IMR-90 (cell line): Measurements from ENCODE around the gene STAC2. TPM values are rescaled to one million over a fixed set of nuclear protein-coding genes. Genes with fewer than 3 reads are reported as not detected.

ENCODE experiments used
- ATAC-seq: fragments of 200-7000 bp; cut with Tn5 transposase; 2 replicates; pipeline ENCODE4 v1.9.1; 2020; ENCODE audit warnings: low read depth, mild to moderate bottlenecking, moderate library complexity
- BruUV-seq: library from RNA; stranded (reverse); fragments of 400-500 nt; replicated peaks from 2 replicates; lab custom pipeline; 2021; lab: Mats Ljungman, UMichigan
- CTCF ChIA-PET: fragments of 300-600 bp; formaldehyde crosslinking; extraction: SDS; loops from one replicate; lab custom pipeline; 2021; ENCODE audit warnings: antibody characterized with exemption; lab: Yijun Ruan, JAX
- POLR2A ChIA-PET: fragments of 300-600 bp; sonication (Branson Sonifier 250); formaldehyde crosslinking; loops from one replicate; lab custom pipeline; 2022; ENCODE audit warnings: antibody characterized with exemption; ENCODE audit not compliant: unreplicated experiment; lab: Charles Lee
- DNase-seq: peaks from one replicate; pipeline ENCODE4 v3.0.0; 2013
- H2AFZ ChIP-seq: replicated peaks from 2 replicates; pipeline ENCODE3; 2013; ENCODE audit warnings: low read length, mild to moderate bottlenecking; ENCODE audit not compliant: poor library complexity
- H2AK5ac ChIP-seq: 2 replicates; pipeline ENCODE4 v1.6.1; 2013; ENCODE audit warnings: low read depth, low read length, inconsistent platforms
- H2AK9ac ChIP-seq: replicated peaks from 2 replicates; pipeline ENCODE3; 2013; ENCODE audit warnings: mild to moderate bottlenecking, low read depth, low read length, moderate library complexity; ENCODE audit not compliant: poor library complexity
- H2BK120ac ChIP-seq: 2 replicates; pipeline ENCODE4 v1.6.1; 2013; ENCODE audit warnings: low read depth, low read length, inconsistent platforms
- H2BK15ac ChIP-seq: 3 replicates; pipeline ENCODE4 v1.6.1; 2013; ENCODE audit warnings: low read depth, low read length, inconsistent platforms
- H2BK20ac ChIP-seq: 2 replicates; pipeline ENCODE4 v1.6.1; 2013; ENCODE audit warnings: low read depth, mild to moderate bottlenecking, inconsistent platforms, low read length, moderate library complexity
- H2BK5ac ChIP-seq: 2 replicates; pipeline ENCODE4 v1.6.1; 2013; ENCODE audit warnings: mild to moderate bottlenecking, low read depth, low read length, inconsistent platforms; ENCODE audit not compliant: poor library complexity, severe bottlenecking
- H3K14ac ChIP-seq: replicated peaks from 2 replicates; pipeline ENCODE4 v1.6.1; 2013; ENCODE audit warnings: low read depth, low read length, inconsistent platforms
- H3K18ac ChIP-seq: 2 replicates; pipeline ENCODE4 v1.6.1; 2013; ENCODE audit warnings: low read depth, low read length, control low read depth
- H3K23ac ChIP-seq: 2 replicates; pipeline ENCODE4 v1.6.1; 2013; ENCODE audit warnings: low read depth, low read length, inconsistent platforms
- H3K27ac ChIP-seq: 2 replicates; pipeline ENCODE4 v1.5.1; 2013; ENCODE audit warnings: mild to moderate bottlenecking, control low read depth, low read length; ENCODE audit not compliant: insufficient read depth
- H3K27me3 ChIP-seq: 2 replicates; pipeline ENCODE4 v1.6.1; 2013; ENCODE audit warnings: low read length; ENCODE audit not compliant: control insufficient read depth, insufficient read depth
- H3K36me3 ChIP-seq: 2 replicates; pipeline ENCODE4 v1.6.1; 2013; ENCODE audit warnings: low read length, mixed read lengths; ENCODE audit not compliant: control insufficient read depth, insufficient read depth
- H3K4ac ChIP-seq: 2 replicates; pipeline ENCODE4 v1.6.1; 2013; ENCODE audit warnings: low read depth, low read length, inconsistent platforms
- H3K4me1 ChIP-seq: 2 replicates; pipeline ENCODE4 v1.6.1; 2013; ENCODE audit warnings: low read length, mixed read lengths; ENCODE audit not compliant: control insufficient read depth, insufficient read depth
- H3K4me2 ChIP-seq: 2 replicates; pipeline ENCODE4 v1.6.1; 2013; ENCODE audit warnings: low read depth, mild to moderate bottlenecking, control low read depth, low read length, moderate library complexity
- H3K4me3 ChIP-seq: 2 replicates; pipeline ENCODE4 v1.5.1; 2013; ENCODE audit warnings: low read depth, mild to moderate bottlenecking, control low read depth, low read length, moderate library complexity; ENCODE audit not compliant: insufficient read depth
- H3K56ac ChIP-seq: 2 replicates; pipeline ENCODE4 v1.6.1; 2013; ENCODE audit warnings: low read length, inconsistent platforms; ENCODE audit not compliant: insufficient read depth; ENCODE audit errors: extremely low read depth
- H3K79me1 ChIP-seq, 2 experiments: 2 replicates each; pipeline ENCODE4 v1.6.1; 2013; ENCODE audit warnings: low read length in 2 of 2, inconsistent platforms in 1 of 2, low read depth in 1 of 2
- H3K9ac ChIP-seq: 2 replicates; pipeline ENCODE4 v1.6.1; 2013; ENCODE audit warnings: low read depth, low read length, control low read depth
- H3K9me1 ChIP-seq: 2 replicates; pipeline ENCODE4 v1.6.1; 2013; ENCODE audit warnings: low read length, inconsistent platforms; ENCODE audit not compliant: insufficient read depth
- H3K9me3 ChIP-seq: 2 replicates; pipeline ENCODE4 v1.6.1; 2013; ENCODE audit warnings: low read length; ENCODE audit not compliant: control insufficient read depth, insufficient read depth
- H4K20me1 ChIP-seq: 2 replicates; pipeline ENCODE4 v1.6.1; 2013; ENCODE audit warnings: low read length, inconsistent platforms; ENCODE audit not compliant: insufficient read depth
- H4K5ac ChIP-seq: 2 replicates; pipeline ENCODE4 v1.6.1; 2013; ENCODE audit warnings: mild to moderate bottlenecking, low read depth, low read length, control low read depth
- H4K8ac ChIP-seq, 2 experiments: 2 replicates each; pipeline ENCODE4 v1.6.1; 2013; ENCODE audit warnings: low read depth in 2 of 2, low read length in 2 of 2, control low read depth in 1 of 2, inconsistent platforms in 1 of 2
- H4K91ac ChIP-seq: 2 replicates; pipeline ENCODE4 v1.6.1; 2013; ENCODE audit warnings: low read depth, low read length, inconsistent platforms; ENCODE audit not compliant: insufficient read depth
- MAFK ChIP-seq: IDR thresholded peaks from 2 replicates; pipeline ENCODE4 v1.6.1; 2012; ENCODE audit warnings: low read depth, low read length, improper control_type of control experiment
- NFE2L2 ChIP-seq: fragments of 150-350 bp; IDR thresholded peaks from 2 replicates; pipeline ENCODE4 v1.6.1; 2016; ENCODE audit warnings: low read depth, mild to moderate bottlenecking, low read length
- POLR2A ChIP-seq: IDR thresholded peaks from 2 replicates; pipeline ENCODE4 v1.6.1; 2012; ENCODE audit warnings: mild to moderate bottlenecking, low read depth, low read length
- SMC3 ChIP-seq: fragments of 150-350 bp; IDR thresholded peaks from 2 replicates; pipeline ENCODE4 v1.6.1; 2016; ENCODE audit warnings: low read depth, mild to moderate bottlenecking, antibody characterized with exemption, low read length, moderate library complexity
- WGBS, 2 experiments: methylation state at CpG; one replicate each; pipeline versions ENCODE4 v1.1.5 to v1.1.7; 2013; ENCODE audit warnings: missing lambda C conversion rate in 2 of 2; ENCODE audit not compliant: insufficient read length in 1 of 2; ENCODE audit errors: extremely low coverage in 2 of 2; 5-methylcytosine and 5-hydroxymethylcytosine counted together
- dilution Hi-C: fragments of 300-500 bp; cut with HindIII; formaldehyde crosslinking; loops from one replicate; pipeline ENCODE4 v1.14.3; 2018; ENCODE audit warnings: low sequenced_read_pairs; ENCODE audit not compliant: unreplicated experiment
- in situ Hi-C: fragments of 300-500 bp; cut with MboI; formaldehyde crosslinking; loops from 3 replicates; pipeline ENCODE4 v1.14.3; 2019; ENCODE audit warnings: low sequenced_read_pairs, inconsistent platforms, mixed read lengths
- intact Hi-C: fragments of 100-400 bp; cut with micrococcal nuclease; formaldehyde crosslinking; loops from 2 replicates; pipeline ENCODE4 v1.10.0; 2022
- polyA plus RNA-seq, 3 experiments: library from polyadenylated mRNA; depleted of rRNA; stranded (reverse); fragments of >200 nt; gene quantifications; 2 replicates each; pipeline ENCODE4 v1.2.3, GENCODE V29; 2012; ENCODE audit warnings: low replicate concordance in 1 of 3
- total RNA-seq: library from RNA; depleted of rRNA; stranded (reverse); fragments of >200 nt; gene quantifications from 2 replicates; pipeline ENCODE4 v1.2.3, GENCODE V29; 2012
- TF ChIP-seq, protein P1 (sequence below): conservative IDR thresholded peaks from 2 replicates; pipeline ENCODE4 v1.5.1; 2012; ENCODE audit warnings: mild to moderate bottlenecking, low read depth, low read length, improper control_type of control experiment

Gene STAC2
- total and polyA plus RNA-seq, 2 of the 4 experiments (the other 2 are of a cell fraction) = 0.02 TPM; not detected in 1

DNA sequence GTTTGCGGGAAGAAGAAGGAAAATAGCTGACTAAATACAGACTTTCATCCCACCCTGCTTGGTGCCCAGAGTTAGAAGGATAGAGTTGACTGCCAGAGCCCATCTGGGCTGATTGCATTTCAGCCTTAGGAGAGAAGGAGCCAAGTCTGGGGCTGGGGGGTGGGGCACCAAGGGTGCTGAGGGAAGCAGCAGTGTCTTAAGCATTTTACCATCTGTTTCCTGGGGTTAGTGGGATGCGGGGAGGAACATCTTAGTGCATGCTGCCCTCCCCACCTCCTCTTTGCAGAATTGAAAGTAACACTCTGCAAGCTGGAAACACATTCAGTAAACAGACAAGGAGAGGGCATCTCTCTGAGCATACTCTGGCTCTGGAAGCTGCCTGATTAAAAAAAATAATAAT, 58.3 kb downstream of the STAC2 start:
- WGBS, 2 experiments = no CpG with 5 or more reads among the region's 2 CpGs
- H3K14ac ChIP-seq = no peak overlapping the region
- in situ Hi-C loops = no loop called here

More for the DNA sequence above, 58.3 kb downstream of the STAC2 start:
- dilution Hi-C loops = no loop called here
- no peak overlapping the region for H2BK120ac ChIP-seq
- no peaks in the 10 kb centered on the region for H3K79me1 ChIP-seq
- H2BK15ac ChIP-seq = no peak overlapping the region
- peak overlapping the region; percentile 10; the same call in 1 of the 2 replicates for H3K4me2 ChIP-seq
- no peaks in the 10 kb centered on the region for H4K20me1 ChIP-seq
- no peak overlapping the region for H2AFZ ChIP-seq
- H2BK5ac ChIP-seq = no peak overlapping the region
- POLR2A ChIA-PET = no interaction called here
- H3K27me3 ChIP-seq = peaks cover 28% of the 10 kb centered on the region
- no peak overlapping the region for H2AK9ac ChIP-seq
- CTCF ChIA-PET = interaction anchor here (0.6 to 1.6 kb wide), 5 partner anchors 8 to 69 kb away, joined by 3 to 6 read pairs (median 3); no protein-coding TSS in a partner anchor
- TF ChIP-seq SMC3 (no peak), NFE2L2 (no peak), POLR2A (no peak), MAFK (no peak)
- TF ChIP-seq, protein P1, sequence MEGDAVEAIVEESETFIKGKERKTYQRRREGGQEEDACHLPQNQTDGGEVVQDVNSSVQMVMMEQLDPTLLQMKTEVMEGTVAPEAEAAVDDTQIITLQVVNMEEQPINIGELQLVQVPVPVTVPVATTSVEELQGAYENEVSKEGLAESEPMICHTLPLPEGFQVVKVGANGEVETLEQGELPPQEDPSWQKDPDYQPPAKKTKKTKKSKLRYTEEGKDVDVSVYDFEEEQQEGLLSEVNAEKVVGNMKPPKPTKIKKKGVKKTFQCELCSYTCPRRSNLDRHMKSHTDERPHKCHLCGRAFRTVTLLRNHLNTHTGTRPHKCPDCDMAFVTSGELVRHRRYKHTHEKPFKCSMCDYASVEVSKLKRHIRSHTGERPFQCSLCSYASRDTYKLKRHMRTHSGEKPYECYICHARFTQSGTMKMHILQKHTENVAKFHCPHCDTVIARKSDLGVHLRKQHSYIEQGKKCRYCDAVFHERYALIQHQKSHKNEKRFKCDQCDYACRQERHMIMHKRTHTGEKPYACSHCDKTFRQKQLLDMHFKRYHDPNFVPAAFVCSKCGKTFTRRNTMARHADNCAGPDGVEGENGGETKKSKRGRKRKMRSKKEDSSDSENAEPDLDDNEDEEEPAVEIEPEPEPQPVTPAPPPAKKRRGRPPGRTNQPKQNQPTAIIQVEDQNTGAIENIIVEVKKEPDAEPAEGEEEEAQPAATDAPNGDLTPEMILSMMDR = no peak
- H3K4me1 ChIP-seq = peaks cover 3% of the 10 kb centered on the region; the same call in 1 of the 2 replicates
- BruUV-seq = no TSS peak
- DNase-seq (no peak), ATAC-seq (peak; percentile 4)
- no peak overlapping the region for H4K91ac ChIP-seq
- H3K9me1 ChIP-seq = peaks cover 8% of the 10 kb centered on the region
- H2AK5ac ChIP-seq = no peak overlapping the region
- no peak overlapping the region for H4K5ac ChIP-seq
- H2BK20ac ChIP-seq = no peak overlapping the region
- H3K36me3 ChIP-seq = no peaks in the 10 kb centered on the region
- H3K18ac ChIP-seq = no peak overlapping the region
- H3K4ac ChIP-seq = no peak overlapping the region
- H3K9me3 ChIP-seq = no peaks in the 10 kb centered on the region
- intact Hi-C loops = no loop called here
- H3K9ac ChIP-seq = no peak overlapping the region
- no peak overlapping the region for H3K4me3 ChIP-seq
- no peak overlapping the region for H3K27ac ChIP-seq
- H3K23ac ChIP-seq = no peak overlapping the region
- H4K8ac ChIP-seq = no peak overlapping the region
- no peak overlapping the region for H3K56ac ChIP-seq
